ENCODE results near the gene NUP62. TPM values are rescaled to one million over a fixed set of nuclear protein-coding genes. Genes with fewer than 3 reads are reported as not detected.

The NUP62 gene
- total RNA-seq, 1 donor from 2014 or later: 38.8 TPM

DNA sequence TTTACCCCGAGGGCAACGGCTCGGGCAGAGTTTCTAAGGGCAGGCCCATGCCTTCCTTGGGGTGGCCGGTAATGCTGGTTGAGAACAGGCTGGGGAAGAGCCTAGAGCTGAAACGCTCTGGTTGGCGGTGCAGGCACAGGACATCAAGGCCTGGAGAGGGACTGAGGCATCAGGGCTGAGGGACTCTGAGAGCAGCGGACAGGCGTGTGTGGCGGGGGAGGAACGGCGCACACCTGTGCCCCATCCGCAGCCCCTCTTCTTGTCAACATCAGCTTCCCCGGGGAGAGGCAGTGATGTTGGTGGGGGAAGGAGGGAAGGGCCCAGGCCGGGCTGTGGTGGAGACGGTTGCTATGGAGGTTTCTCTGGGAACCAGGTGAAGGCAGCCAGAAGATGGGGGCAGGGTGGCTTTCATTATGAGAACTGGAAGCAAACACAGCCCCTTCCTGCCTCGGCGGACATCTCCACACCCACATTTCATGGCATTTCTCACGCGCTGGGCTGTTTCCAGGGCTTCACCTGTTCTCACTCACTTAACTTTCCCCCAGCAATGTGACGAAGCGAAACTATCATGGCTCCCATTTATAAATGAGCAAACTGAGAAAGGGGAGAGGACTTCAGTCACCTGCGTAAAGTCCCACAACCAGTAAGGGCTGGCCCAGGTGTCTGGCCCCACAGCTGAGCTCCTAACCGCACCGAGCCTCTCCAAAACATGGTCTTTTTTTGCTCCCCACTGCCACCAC lies 8.5 kb downstream of the NUP62 start:
- no peak for DNase-seq (ENCODE audit: low spot score in 2 of 2)
- H3K27ac ChIP-seq: no peak overlapping the region
- no peaks in the 10 kb centered on the region for H3K9me3 ChIP-seq
- H3K4me1 ChIP-seq: no peaks in the 10 kb centered on the region
- TF ChIP-seq, protein P1, sequence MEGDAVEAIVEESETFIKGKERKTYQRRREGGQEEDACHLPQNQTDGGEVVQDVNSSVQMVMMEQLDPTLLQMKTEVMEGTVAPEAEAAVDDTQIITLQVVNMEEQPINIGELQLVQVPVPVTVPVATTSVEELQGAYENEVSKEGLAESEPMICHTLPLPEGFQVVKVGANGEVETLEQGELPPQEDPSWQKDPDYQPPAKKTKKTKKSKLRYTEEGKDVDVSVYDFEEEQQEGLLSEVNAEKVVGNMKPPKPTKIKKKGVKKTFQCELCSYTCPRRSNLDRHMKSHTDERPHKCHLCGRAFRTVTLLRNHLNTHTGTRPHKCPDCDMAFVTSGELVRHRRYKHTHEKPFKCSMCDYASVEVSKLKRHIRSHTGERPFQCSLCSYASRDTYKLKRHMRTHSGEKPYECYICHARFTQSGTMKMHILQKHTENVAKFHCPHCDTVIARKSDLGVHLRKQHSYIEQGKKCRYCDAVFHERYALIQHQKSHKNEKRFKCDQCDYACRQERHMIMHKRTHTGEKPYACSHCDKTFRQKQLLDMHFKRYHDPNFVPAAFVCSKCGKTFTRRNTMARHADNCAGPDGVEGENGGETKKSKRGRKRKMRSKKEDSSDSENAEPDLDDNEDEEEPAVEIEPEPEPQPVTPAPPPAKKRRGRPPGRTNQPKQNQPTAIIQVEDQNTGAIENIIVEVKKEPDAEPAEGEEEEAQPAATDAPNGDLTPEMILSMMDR (IDR thresholded peaks at IDR 0.05): no peak
- H3K27me3 ChIP-seq: no peaks in the 10 kb centered on the region
- peaks cover 21 to 64% of the 10 kb centered on the region in 2 donors for H3K36me3 ChIP-seq
- no peak overlapping the region for H3K4me3 ChIP-seq
- intact Hi-C loops (cut with DNase I): no loop called here

GRCh38 chr19:49918089-49918488 lies 11.2 kb downstream of the NUP62 start:
- TF ChIP-seq, protein P1 (IDR thresholded peaks at IDR 0.05): no peak
- Histone ChIP-seq H3K27me3 (no peaks in the 10 kb centered on the region), H3K4me3 (no peak overlapping the region), H3K9me3 (no peaks in the 10 kb centered on the region), H3K4me1 (no peaks in the 10 kb centered on the region), H3K36me3 (peaks cover 10 to 61% of the 10 kb centered on the region in 2 donors), H3K27ac (no peak overlapping the region)
- intact Hi-C loops (cut with DNase I): no loop called here
- no peak for DNase-seq (ENCODE audit: low spot score in 2 of 2)

GRCh38 chr19:49916839-49917733 lies 12.2 kb downstream of the NUP62 start:
- H3K27ac ChIP-seq: no peak overlapping the region
- TF ChIP-seq, protein P1 (IDR thresholded peaks at IDR 0.05): no peak
- H3K4me1 ChIP-seq: no peaks in the 10 kb centered on the region
- intact Hi-C loops (cut with DNase I): no loop called here
- no peak for DNase-seq (ENCODE audit: low spot score in 2 of 2)
- H3K27me3 ChIP-seq: no peaks in the 10 kb centered on the region
- peaks cover 10 to 54% of the 10 kb centered on the region in 2 donors for H3K36me3 ChIP-seq
- no peak overlapping the region for H3K4me3 ChIP-seq
- no peaks in the 10 kb centered on the region for H3K9me3 ChIP-seq

GRCh38 chr19:49915271-49915670 lies 14.0 kb downstream of the NUP62 start:
- TF ChIP-seq, protein P1 (IDR thresholded peaks at IDR 0.05): no peak
- intact Hi-C loops (cut with DNase I): no loop called here
- H3K27ac ChIP-seq: no peak overlapping the region
- H3K9me3 ChIP-seq: no peaks in the 10 kb centered on the region
- H3K4me3 ChIP-seq: no peak overlapping the region
- H3K27me3 ChIP-seq: no peaks in the 10 kb centered on the region
- peaks cover 7 to 10% of the 10 kb centered on the region in 2 donors for H3K4me1 ChIP-seq
- no peak for DNase-seq (ENCODE audit: low spot score in 2 of 2)
- H3K36me3 ChIP-seq: peaks cover 5 to 39% of the 10 kb centered on the region in 2 donors

DNA sequence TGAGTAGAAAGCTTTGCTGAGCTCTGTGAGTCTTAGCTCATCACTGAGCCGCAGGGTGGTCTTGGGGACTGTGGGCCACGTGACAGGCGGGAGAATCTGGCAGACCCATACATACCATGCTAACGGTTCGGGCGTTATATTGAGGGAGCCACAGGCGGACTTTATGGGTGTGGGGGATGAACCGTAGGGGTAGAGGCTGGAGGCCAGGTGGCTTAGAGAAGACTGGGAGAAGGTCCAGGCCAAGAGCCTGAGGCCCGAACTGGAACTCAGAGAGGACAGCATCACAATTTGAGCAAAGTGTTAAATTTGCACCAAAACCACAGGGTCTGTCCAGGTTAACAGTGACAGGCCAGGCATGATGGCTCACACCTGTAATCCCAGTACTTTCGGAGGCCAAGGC lies 15.6 kb downstream of the NUP62 start:
- H3K27ac ChIP-seq: no peak overlapping the region
- H3K9me3 ChIP-seq: no peaks in the 10 kb centered on the region
- H3K4me3 ChIP-seq: no peak overlapping the region
- H3K36me3 ChIP-seq: peaks cover 13 to 46% of the 10 kb centered on the region in 2 donors
- TF ChIP-seq, protein P1 (IDR thresholded peaks at IDR 0.05): no peak
- no peak for DNase-seq (ENCODE audit: low spot score in 2 of 2)
- intact Hi-C loops (cut with DNase I): no loop called here
- peaks cover 7 to 10% of the 10 kb centered on the region in 2 donors for H3K4me1 ChIP-seq
- no peaks in the 10 kb centered on the region for H3K27me3 ChIP-seq
